H1 (cell line): ENCODE results near the gene MYH9. TPM values are rescaled to one million over a fixed set of nuclear protein-coding genes. Genes with fewer than 3 reads are reported as not detected.

Source experiments
- BACH1 ChIP-seq: IDR thresholded peaks from 2 replicates; pipeline ENCODE4 v1.6.1; 2012; ENCODE audit warnings: low read length, improper control_type of control experiment
- FOSL1 ChIP-seq: IDR thresholded peaks from 2 replicates; pipeline ENCODE4 v1.6.1; 2011; ENCODE audit warnings: mild to moderate bottlenecking, low read depth, low read length, moderate library complexity; ENCODE audit not compliant: insufficient read depth
- HDAC2 ChIP-seq, 2 experiments: fragments of 300-600 bp in 1 of 2; sonication (generic) in 1 of 2; IDR thresholded peaks; 2 replicates each; pipeline ENCODE4 v1.6.1; 2011 to 2012; ENCODE audit warnings: low read depth in 2 of 2, low read length in 2 of 2, mild to moderate bottlenecking in 2 of 2, moderate library complexity in 2 of 2, borderline replicate concordance in 1 of 2, inconsistent platforms in 1 of 2
- NRF1 ChIP-seq: IDR thresholded peaks from 2 replicates; pipeline ENCODE4 v1.6.1; 2011; ENCODE audit warnings: mild to moderate bottlenecking, low read depth, low read length, improper control_type of control experiment
- POLR2AphosphoS5 ChIP-seq: IDR thresholded peaks from 2 replicates; pipeline ENCODE4 v1.6.1; 2011; ENCODE audit warnings: low read depth, low read length
- POU5F1 ChIP-seq: IDR thresholded peaks from 2 replicates; pipeline ENCODE4 v1.6.1; 2011; ENCODE audit warnings: low read depth, mild to moderate bottlenecking, low read length, moderate library complexity
- RXRA ChIP-seq: IDR thresholded peaks from 2 replicates; pipeline ENCODE4 v1.6.1; 2011; ENCODE audit warnings: low read depth, mild to moderate bottlenecking, low read length, moderate library complexity; ENCODE audit not compliant: insufficient read depth
- SIN3A ChIP-seq, 2 experiments: IDR thresholded peaks in 1 of 2; conservative IDR thresholded peaks in 1 of 2; 2 replicates each; pipeline ENCODE4 v1.6.1; 2011 to 2012; ENCODE audit warnings: low read length in 2 of 2, improper control_type of control experiment in 1 of 2, low read depth in 1 of 2, mild to moderate bottlenecking in 1 of 2
- YY1 ChIP-seq: IDR thresholded peaks from 2 replicates; pipeline ENCODE4 v1.6.1; 2011; ENCODE audit warnings: low read depth, mild to moderate bottlenecking, low read length
- polyA plus RNA-seq, 7 experiments: library from polyadenylated mRNA; depleted of rRNA in 3 of 7; stranded (reverse) in 5 of 7; unstranded in 2 of 7; fragments of >200 nt in 5 of 7; fragments of 200-250 nt in 2 of 7; gene quantifications; 1 replicate in 5 of 7; 2 replicates in 1 of 7; 4 replicates in 1 of 7; pipeline versions ENCODE4 v1.2.1 to v1.2.3, GENCODE V29; 2011 to 2013; ENCODE audit warnings: missing spikeins in 2 of 7, mixed read lengths in 2 of 7
- total RNA-seq: library from RNA; stranded (reverse); fragmentation: NEBNext Ultra II Directional; extraction: Animal tissue kit (Norgen Biotek cat#: 25700); gene quantifications from 2 replicates; pipeline ENCODE4 v1.2.1, GENCODE V29; 2021
- TF ChIP-seq, protein P1 (sequence below): IDR thresholded peaks from 2 replicates; pipeline ENCODE4 v1.6.1; 2012; ENCODE audit warnings: inconsistent platforms

MYH9 gene
- total and polyA plus RNA-seq, 2 of the 8 experiments (the other 6 are each of a cell fraction or from before 2014, with no cell fraction given): 24.9 to 322 TPM

GRCh38 chr22:36336246-36337182 is 51.3 kb downstream of the MYH9 start (continued):
- TF ChIP-seq RXRA: no peak
- TF ChIP-seq POLR2AphosphoS5: no peak
- TF ChIP-seq FOSL1: no peak
- TF ChIP-seq SIN3A (conservative IDR thresholded peaks at IDR 0.05 in 1 of 2, IDR thresholded peaks at IDR 0.05 in 1 of 2; ENCODE audit: low read depth in 1 of 2, low read length in 2 of 2): no peak
- TF ChIP-seq BACH1: no peak
- TF ChIP-seq, protein P1, sequence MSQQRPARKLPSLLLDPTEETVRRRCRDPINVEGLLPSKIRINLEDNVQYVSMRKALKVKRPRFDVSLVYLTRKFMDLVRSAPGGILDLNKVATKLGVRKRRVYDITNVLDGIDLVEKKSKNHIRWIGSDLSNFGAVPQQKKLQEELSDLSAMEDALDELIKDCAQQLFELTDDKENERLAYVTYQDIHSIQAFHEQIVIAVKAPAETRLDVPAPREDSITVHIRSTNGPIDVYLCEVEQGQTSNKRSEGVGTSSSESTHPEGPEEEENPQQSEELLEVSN: no peak
- no peak for TF ChIP-seq YY1
- no peak for TF ChIP-seq HDAC2 (IDR thresholded peaks at IDR 0.05; ENCODE audit: borderline replicate concordance in 1 of 2, low read depth in 2 of 2, low read length in 2 of 2)
- TF ChIP-seq NRF1: no peak
- no peak for TF ChIP-seq POU5F1
